DMS 273 (cell line): Measurements from ENCODE around the gene HMGN2.
"Not testable (repeated sequence)": the region's sequence is repeated elsewhere in the genome, so short reads cannot be mapped to it uniquely, and the experiment has no call there.

Experiments
- DNase-seq: peaks from one replicate; lab custom pipeline; 2025; ENCODE audit not compliant: unreplicated experiment; lab: John Stamatoyannopoulos, UW

The HMGN2 gene

GRCh38 chr1:26476958-26477357, 4.7 kb downstream of the HMGN2 start:
- no peak for DNase-seq

GRCh38 chr1:26477446-26478152, 5.4 kb downstream of the HMGN2 start:
- peak; percentile 65 for DNase-seq

GRCh38 chr1:26478159-26478558, 5.9 kb downstream of the HMGN2 start:
- DNase-seq = no peak

DNA sequence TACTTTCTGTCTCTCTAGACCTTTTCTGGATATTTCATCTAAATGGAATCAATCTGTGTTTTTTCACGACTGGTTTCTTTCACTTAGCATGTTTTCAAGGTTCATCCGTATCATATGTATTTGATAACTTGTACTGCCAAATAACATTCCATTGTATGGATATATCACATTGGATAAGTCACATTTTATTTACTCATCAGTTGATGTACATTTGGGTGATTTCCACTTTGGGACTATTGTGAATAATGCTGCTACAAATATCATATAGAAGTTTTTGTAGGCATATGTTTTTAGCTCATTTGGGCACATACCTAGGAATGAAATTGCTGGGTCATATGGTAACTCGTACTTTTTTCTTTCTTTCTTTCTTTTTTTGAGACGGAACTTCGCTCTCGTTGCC, 6.7 kb downstream of the HMGN2 start:
- DNase-seq = no peak

- DNase-seq = no peak
Measured at GRCh38 chr1:26482921-26483320, 10.7 kb downstream of the HMGN2 start.

DNA sequence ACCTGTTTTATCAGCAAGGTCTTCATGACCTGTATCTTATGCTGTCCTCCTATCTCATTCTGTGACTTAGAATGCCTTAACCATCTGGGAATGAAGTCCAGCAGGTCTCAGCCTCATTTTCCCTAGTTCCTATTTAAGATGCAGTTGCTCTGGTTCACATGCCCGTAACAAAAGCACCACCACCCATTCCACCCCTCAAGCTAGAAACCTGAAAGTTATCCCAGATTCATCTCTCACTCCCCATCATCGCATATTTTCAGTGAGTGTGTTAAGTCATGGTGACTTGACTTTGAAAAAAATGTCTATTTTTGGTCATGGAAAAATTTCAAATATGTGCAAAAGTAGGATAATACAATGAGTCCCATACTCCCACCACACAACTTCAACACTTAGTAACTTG, 11.7 kb downstream of the HMGN2 start:
- DNase-seq = no peak

- DNase-seq = no peak
Measured at GRCh38 chr1:26490155-26490554, 17.9 kb downstream of the HMGN2 start.

GRCh38 chr1:26493267-26493666, 21.0 kb downstream of the HMGN2 start:
- no peak for DNase-seq

- no peak for DNase-seq
Measured at GRCh38 chr1:26493938-26494337, 21.7 kb downstream of the HMGN2 start.

- DNase-seq = no peak
Measured at GRCh38 chr1:26496861-26497260, 24.6 kb downstream of the HMGN2 start.

GRCh38 chr1:26498894-26499293, 26.7 kb downstream of the HMGN2 start:
- no peak for DNase-seq

DNA sequence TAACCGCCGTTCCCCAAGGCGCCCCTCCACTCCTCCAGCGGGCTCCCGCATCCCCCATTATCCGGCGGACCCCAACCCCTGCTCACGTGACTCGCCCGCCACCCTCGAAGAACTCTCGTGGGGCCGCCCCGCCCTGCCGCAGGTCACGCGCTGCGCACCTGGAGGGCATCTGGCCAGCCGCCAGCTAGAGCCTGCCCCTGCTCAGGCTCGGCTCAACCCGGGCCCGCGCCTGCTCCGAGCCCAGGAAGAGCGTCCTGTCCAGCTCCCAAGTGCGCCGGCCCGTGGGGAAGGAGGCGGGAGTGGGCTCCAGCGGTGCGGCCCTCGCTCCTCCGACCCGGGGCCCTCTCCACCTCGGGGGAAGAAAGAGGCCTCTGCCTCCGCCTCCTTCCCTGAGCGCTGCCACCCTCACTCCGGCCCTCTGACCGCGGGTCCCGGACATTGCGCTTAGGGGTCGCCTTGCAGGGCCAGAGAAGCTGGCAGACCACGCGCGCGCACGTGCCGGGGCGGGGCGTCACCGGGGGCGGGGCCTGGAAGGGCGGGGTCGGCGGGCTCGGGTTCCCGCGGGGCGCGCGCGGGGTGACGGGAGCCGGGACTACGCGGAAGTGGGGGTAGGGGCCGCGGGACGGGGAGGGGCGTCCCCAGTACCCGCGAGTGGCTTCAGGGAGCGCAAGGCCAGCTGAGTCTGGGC, 28.4 kb downstream of the HMGN2 start:
- peak; percentile 95 for DNase-seq

DNA sequence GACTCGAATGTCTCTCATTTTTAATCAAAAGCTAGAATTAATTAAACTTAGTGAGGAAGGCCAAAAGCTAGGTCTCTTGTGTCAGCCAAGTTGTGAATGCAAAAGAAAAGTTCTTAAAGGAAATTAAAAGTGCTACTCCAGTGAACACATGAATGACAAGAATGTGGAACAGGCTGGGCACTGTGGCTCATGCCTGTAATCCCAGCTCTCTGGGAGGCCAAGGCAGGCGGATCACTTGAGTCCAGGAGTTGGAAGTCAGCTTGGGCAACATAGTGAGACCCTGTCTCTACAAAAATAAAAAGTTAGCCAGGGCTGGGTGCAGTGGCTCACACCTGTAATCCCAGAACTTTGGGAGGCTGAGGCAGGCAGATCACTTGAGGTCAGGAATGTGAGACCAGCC, 38.5 kb downstream of the HMGN2 start:
- not testable (repeated sequence) for DNase-seq

GRCh38 chr1:26515836-26516235, 43.6 kb downstream of the HMGN2 start:
- DNase-seq = not testable (repeated sequence)

DNA sequence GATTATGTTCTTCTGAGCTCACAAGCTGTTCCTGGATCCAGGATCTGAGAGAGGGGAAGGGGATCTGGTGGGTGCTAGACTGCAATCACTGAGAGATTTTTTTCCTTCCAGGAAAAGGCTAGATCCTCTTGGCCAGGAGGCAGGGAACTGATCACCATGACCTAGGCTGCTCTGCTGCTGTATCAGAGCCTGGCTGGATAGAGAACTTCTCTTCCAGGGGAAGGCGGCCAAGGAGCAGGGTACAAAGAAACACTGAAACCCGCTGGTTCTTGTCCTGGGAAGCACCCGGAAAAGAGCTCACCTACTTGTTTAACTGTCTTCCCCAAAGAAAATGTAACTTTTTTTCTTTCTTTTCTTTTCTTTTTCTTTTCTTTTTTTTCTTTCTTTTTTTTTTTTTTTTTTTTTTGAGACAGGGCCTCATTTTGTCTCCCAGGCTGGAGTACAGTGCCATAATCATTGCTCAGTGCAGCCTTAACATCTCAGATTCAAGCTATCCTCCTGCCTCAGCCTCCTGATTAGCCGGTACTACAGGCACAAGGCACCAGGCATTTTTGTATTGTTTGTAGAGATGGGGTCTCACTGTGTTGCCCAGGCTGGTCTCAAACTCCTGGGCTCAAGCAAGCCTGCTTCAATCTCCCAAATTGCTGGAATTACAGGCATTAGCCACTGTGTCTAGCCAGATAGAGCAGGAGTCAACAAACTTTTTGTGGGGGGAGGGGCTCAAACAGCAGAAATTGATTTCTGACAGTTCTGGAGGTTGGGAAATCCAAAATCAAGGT, 44.9 kb downstream of the HMGN2 start:
- no peak for DNase-seq

GRCh38 chr1:26517766-26518049, 45.5 kb downstream of the HMGN2 start:
- DNase-seq = no peak

DNA sequence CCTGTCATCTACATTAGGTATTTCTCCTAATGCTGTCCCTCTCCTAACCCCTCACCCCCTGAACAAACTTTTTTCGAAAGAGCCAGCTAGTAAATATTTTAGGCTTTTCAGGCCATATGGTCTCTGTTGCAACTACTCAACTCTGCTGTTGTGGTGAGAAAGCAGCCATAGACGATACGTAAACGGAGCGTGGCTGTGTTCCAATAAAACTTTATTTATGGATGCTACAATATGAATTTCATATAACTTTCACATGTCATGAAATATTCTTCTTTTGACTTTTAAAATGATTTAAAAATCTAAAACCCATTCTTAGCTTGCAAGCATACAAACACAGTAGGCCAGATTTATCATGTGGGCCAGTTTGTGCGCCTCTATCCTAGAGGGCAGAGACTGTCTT, 46.1 kb downstream of the HMGN2 start:
- no peak for DNase-seq

DNA sequence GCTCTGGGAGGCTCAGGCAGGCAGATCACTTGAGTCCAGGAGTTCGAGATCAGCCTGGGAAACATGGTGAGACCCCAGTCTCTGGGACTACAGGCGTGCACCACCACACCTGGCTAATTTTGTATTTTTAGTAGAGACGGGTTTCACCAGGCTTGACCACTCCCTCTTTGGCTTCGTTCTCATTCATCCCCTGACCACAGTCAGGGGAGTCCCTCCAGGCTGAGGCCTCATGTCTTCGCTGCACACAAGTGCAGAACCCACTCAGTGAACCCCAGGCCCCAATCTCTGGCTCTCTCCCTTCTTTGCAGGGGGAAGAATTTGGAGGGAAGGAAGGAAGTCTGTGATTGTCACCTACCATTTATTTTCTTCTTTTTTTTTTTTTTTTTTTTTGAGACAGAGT, 48.1 kb downstream of the HMGN2 start:
- DNase-seq = no peak

DNA sequence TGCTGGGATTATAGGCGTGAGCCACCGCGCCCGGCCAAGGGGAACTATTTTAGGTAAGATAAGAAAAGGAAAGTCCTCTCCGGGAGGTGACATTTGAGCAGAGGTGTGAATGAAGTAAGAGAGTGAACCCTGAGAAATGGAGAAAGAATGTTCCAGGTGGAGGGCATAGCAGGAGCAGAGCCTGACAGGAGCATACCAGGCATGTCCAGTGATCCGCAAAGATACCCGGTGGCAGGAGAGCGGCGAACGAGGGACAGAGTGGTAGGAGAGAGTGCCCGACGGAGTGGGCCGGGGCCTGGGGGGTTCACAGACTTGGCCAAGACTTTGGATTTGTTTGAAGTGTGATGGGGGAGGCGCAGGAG, 49.4 kb downstream of the HMGN2 start:
- DNase-seq = no peak

- no peak for DNase-seq
Measured at GRCh38 chr1:26522073-26522472, 49.8 kb downstream of the HMGN2 start.

DNA sequence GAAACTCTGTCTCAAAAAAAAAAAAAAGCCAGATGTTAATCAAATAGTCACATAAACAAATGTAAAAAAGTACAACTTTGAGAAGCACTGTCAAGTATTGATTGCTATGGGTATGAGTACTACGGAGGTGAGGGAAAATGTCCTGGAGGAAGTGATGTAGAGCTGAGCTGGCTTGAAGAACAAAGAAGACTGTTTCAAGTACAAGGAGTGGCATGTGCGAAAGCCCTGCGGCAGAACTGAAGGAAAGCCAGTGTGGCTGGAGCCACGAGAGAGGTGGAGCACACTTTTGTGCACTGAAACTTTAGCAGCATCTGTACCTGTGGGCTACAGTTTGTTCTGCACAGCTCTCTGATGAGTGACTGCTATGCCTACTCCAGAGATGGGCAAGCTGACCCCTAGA, 51.9 kb downstream of the HMGN2 start:
- no peak for DNase-seq
